NCI-H345 treated with DMSO at 0.1 percent for 48 hours (cell line): ENCODE results near the gene MET.

Experiments used
- DNase-seq: peaks from one replicate; lab custom pipeline; 2025; ENCODE audit not compliant: unreplicated experiment; lab: John Stamatoyannopoulos, UW

The MET gene

DNA sequence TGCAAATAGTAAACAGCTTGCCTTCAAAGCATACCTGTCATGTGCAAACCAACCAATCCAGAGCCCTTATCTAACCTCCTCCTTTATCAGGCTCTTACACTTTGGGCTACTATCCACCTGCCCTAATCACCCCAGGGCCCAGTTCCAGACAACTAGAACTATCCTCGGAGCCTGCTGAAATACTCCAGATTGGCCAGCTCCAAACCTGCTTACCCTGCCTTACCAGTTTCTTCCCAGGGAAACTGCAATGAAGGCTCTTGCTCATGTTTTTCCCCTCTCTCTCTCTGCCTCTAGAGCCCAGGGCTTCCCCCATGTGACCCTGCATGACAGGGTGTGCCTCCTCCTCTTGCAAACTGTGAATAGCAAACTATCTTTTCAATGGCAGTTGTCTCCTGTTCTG lies 109.0 kb downstream of the MET start:
- DNase-seq, result no peak

DNA sequence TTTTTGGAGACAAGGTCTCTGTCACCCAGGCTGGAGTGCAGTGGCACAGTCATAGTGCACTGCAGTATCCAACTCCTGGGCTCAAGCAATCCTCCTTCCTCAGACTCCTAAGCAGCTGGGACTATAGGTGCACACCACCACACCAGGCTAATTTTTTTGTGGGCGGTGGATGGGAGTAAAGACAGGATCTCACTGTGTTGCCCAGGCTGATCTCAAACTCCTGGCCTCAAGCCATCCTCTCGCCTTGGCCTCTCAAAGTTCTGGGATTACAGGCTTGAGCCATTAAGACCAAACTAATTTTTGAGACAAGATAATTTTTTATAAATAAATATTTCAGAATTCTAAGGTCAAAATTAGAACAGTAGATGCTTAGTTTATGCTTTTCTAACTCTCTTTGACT lies 109.6 kb downstream of the MET start:
- DNase-seq, result no peak

DNA sequence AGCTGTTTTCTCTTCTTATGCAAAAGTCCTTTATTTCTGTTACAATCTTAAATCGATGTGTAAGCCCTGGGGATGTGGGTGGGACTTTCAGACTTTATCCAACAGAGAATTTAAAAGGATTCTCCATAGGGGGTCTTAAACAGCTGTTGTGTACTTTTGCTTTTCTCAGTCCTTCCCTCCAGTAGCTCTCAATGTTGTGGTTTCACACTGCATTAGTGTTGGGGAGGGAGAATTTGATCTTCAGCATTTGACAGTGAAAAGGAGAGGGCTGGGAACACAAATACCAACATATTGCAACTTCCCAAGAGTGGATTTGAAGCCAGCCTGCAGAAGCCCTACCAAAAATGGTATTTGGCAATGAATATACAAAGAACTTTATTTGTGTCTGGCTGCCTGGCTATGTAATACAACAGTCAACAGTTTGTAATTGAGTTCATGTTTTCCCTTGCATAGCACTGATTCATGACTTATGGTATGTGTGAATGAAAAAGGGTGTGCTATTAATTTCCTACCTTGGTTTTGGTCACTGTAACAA lies 110.2 kb downstream of the MET start:
- DNase-seq, result peak; percentile 47

DNA sequence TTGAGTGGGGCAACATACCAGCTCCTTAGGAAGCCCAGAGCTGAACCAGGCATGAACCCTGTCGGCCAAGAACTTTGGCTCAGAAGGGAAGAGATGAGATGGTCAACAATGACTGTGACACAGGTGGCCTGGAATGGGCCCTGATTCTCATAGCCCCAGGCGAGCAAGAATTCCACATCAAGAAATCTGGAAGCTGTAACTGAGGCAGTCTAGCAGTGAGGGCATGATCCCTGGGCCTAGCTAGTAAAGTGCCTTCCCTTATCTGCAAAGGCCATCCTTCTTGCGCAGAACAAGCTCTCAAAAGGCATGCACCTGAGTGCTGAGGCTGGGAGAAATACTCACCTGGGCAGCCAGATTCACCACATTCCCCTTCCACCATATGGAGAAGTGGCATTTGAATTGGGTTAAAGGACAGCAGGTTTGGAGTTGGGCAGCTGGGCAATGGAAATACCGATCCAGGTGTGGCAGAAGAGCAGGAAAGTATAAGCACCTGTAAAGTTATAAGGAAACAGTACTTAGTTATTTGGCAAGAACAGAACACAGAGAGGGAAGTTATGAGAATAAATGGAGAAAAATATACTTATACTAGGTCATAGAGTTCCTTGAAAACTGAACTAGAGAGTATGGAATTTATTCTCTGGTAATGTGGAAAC lies 111.8 kb downstream of the MET start:
- no peak for DNase-seq

DNA sequence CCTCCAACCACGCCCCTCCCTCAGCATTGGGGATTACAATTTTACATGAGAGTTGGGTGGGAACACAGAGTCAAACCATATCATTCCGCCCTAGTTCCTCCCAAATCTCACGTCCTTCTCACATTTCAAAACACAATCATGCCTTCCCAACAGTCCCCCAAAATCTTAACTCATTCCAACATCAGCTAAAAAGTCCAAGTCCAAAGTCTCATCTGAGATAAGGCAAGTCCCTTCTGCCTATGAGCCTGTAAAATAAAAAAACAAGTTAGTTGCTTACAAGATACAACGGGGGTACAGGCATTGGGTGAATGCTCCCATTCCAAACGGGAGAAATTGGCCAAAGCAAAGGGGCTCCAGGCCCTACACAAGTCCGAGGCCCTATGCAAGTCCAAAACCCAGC lies 112.7 kb downstream of the MET start:
- DNase-seq, result no peak

DNA sequence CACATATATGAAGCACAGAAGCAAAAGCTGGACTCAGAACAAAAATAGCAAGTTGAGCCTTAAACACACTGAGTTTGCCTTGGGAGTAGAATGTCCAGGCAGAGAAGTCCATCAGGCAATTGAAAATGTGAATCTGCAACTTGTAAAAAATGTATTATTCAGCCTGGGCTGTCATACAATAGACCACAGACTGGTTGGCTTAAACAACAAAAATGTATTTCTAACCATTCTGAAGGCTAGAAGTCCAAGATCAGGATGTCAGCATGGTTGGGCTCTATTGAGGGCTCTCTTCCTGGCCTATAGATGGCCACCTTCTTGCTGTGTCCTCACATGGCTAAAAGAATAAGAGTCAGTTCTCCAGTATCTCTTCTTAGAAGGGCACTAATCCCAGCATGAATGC lies 113.8 kb downstream of the MET start:
- DNase-seq, result no peak

DNA sequence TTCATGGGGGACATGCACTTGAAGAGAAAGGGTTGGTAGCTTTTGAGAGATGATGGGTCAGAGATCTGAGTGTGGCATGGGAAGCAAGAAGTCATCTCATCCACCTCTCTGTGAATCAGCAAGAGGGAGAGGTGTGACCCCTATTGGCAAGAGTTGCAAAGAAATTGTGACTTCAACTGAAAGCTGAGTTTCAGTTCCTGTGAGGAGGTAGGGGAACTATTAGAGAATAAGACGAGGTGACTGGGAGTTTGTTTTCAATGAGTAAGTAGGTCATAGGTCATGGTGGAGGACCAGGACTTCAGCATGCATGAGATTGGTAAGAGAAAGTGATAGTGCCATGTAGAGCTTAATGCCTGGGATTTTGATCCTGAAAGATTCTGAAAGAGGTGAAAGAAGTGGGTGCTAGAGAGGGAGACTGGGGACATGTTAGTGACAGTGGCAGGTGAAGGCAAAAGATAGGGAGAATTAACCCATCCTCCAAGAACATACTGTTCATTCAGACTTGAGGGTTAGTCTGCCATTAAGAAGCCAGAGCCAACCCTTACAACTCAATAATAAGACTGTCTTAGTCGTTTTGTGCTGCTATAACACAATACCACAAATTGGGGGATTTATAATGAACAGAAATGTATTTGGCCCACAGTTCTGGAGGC lies 114.9 kb downstream of the MET start:
- no peak for DNase-seq

DNA sequence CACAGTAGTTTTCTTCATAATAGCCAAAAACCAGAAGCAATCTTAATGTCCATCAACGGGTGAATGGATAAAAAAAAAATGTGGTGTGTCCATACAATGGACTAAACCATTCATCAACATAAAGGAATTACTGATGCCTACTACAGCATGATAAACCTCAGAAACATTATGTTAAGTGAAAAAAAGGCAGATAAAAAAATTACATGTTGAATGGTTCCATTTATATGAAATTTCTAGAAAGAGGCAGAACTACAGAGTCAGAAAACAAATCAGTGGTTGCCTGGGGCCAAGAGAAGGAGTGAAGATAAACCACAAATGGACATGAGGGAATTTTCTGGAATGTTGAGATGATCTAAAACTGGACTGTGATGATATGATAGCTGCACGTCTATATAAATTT lies 115.9 kb downstream of the MET start:
- no peak for DNase-seq

DNA sequence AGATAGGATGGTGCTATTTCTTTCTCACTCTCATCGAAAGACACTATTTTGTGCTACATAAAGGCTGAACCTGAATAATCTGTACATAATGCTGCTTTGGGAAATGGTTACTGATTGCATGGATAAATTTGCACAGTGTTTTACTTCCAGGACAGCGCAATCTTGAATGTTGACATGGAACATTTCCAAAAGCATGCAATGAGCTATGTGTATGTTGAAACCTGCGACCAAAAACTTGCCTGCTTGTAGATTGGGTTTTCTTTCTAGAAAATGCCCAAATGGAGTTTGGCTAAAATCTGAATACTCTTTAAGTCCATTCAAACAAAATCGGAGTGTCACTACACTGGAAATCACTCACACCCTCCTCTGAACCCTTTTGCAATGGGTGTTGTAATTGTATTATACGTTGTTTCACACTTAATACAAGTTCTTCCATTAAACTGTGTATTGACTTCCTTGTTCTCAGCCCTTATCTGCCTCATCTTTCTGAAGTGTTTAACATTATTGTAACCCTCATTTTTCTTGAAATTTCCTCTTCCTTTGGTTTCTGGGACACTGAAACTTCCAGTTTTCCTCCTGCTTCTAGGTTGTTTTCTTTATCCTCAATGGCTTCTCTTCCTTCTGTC lies 116.7 kb downstream of the MET start:
- DNase-seq, result no peak

DNA sequence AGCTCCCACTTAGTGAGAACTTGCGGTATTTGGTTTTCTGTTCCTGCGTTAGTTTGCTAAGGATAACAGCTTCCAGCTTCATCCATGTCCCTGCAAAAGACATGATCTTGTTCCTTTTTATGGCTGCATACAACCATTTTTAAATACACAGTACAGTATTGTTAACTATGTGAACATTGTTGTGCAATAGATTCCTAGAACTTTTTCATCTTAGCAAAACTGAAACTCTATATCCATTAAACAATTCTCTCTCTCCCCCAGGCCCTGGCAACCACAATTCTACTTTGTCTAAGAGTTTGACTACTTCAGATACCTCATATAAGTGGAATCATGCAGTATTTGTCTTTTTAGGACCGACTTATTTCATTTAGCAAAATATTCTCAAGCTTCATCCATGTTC lies 118.0 kb downstream of the MET start:
- DNase-seq, result no peak

DNA sequence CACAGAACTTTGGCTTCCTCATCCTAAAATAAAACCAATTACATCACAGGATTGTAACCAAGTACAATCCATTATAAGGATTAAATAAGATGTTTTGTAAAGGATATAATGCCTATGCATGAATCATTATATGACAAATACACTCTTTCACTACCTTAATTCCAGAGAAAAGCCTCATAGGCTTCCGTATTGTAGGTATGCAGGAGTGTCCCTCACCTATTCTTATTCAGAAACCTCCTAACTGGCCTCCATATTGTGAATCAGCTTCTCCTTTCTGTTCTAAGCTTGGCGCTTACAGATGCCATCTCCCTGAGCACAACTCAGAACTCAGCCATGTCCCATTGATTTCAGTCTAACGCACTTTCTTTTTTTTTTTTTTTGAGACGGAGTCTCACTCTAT lies 120.8 kb downstream of the MET start:
- no peak for DNase-seq

DNA sequence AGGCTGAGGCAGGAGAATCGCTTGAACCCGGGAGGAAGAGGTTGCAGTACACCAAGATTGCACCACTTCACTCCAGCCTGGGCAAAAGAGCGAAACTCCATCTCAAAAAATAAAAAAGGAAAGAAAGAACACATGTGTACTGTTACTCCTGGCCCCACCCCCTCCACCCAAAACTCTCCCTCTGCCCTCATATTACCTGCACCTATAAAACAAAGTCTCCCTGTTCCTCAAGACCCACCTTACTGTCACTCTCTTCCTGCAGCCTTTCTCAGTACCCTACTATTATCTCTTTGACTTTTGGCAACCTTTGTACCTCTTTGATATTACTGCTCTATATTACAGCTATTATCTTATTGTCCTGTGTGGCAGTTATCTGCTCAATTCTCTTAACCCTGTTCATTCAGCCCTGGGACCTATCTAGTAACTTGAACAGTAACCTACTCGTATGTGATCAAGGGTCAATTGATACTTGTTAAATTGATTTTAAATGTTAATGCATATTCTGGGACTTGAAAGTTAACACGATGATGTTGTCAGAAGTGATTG lies 121.9 kb downstream of the MET start:
- no peak for DNase-seq

DNA sequence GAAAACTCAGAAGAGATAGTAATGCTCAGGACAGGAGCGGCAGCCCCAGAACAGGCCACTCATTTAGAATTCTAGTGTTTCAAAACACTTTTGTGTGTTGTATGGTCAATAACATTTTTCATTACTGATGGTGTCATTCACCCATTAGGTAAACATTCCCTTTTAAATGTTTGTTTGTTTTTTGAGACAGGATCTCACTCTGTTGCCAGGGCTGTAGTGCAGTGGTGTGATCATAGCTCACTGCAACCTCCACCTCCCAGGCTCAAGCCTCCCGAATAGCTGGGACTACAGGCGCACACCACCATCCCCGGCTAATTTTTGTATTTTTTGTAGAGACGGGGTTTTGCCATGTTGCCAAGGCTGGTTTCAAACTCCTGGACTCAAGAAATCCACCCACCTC lies 124.5 kb downstream of the MET start:
- no peak for DNase-seq

DNA sequence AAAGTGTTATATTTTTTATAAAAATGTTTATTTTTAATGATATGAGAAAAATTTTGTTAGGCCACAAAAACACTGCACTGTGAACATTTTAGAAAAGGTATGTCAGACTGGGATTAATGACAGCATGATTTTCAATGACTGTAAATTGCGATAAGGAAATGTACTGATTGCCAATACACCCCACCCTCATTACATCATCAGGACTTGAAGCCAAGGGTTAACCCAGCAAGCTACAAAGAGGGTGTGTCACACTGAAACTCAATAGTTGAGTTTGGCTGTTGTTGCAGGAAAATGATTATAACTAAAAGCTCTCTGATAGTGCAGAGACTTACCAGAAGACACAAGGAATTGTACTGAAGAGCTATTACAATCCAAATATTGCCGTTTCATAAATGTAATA lies 125.6 kb downstream of the MET start:
- DNase-seq, result no peak

DNA sequence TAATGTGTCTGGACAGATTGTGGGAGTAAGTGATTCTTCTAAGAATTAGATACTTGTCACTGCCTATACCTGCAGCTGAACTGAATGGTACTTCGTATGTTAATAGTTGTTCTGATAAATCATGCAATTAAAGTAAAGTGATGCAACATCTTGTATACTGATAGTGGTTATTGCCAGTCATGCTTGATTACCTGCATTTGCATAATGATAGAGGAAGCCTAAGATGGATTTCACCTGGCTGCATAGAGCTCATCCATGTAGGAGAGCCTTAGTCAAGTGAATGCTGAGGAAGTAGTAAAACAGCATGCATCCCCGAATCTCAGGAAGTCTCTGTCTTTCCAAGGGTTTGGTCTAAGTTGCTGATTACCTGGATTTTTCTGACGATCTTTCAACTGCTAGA lies 126.2 kb downstream of the MET start:
- DNase-seq, result no peak

DNA sequence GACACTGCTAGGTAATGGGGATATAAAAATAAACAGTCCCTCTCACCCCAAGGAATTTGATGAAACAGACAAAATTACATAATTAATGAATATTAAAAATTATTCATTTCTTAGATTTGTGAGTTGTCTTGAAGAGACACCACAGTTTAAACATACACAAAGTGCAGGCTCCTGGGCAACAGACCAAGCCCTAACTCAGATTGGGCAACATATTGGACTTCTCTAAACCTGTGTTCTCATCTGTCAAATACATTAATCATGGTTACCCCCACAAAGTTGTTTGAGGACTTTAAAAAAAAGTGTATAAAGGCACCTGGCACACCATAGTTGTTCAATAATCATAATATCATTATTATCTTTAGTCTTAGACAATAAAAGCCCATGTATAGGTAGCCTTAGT lies 127.9 kb downstream of the MET start:
- no peak for DNase-seq

DNA sequence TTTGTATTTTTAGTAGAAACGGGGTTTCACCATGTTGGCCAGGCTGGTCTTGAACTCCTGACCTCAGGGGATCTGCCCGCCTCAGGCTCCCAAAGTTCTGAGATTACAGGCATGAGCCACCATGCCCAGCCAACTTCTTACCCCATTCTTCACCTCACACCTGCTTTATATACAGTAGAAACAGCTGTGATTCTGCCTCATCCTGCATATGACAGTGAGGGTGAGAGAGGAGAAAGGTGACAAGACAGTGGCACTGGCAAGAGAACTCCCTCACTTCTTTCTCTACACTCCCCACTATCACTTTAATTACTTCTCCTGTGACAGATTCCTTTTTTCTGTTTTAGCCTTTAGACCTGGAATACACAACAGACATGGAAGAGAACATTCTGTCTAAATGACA lies 128.6 kb downstream of the MET start:
- no peak for DNase-seq

DNA sequence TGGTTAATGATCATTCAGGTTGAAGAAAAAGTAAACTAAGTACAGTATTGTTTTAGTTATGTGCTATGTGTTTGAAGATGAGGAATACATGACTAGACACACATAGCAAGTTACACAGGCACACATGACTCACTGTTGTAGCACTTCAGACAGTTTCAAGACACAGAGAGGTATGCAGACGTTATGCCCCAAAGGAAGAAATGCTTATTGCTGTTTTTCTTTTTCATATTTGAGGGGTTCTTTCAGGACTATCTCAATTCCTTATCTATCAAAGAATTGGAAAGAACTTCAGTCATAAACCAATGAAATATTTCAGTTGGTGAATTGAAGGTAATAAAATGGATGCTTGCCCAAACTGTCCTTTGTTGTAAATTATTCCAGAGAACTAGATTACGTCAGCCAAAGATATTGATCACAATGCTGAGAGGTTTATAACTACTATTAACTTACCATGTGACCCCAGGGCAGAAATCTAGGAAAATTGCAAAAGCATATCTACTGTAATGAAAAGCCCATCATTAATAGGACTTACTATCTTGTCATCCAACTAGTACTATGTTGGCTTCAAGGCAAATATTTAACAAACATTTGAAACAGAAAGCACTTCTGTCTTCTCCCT lies 129.2 kb downstream of the MET start:
- DNase-seq, result no peak

DNA sequence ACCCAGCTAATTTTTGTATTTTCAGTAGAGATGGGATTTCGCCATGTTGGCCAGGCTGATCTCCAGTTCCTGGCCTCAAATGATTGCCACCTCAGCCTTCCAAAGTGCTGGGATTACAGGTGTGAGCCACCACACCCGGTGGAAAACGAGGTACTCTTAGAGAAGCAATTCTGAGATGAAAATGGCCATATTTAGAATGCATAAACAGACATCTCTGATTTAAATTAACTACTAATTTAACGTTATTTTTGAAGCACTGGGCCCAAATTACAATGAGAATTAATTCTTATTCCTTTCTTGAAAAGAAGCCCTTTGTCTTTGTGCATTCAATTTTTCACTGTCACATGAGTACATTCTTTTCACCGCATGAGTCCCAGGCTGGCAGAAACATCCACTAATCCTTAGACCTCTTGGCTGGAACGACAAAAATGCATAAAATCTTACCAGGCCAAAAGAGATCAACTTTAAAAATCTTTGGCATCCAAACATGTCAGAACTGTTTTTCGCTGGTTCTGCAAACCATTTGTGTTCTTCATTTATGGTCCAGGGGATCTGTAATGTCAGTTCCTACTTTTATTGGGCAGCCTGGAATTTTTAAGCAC lies 130.2 kb downstream of the MET start:
- DNase-seq, result no peak

DNA sequence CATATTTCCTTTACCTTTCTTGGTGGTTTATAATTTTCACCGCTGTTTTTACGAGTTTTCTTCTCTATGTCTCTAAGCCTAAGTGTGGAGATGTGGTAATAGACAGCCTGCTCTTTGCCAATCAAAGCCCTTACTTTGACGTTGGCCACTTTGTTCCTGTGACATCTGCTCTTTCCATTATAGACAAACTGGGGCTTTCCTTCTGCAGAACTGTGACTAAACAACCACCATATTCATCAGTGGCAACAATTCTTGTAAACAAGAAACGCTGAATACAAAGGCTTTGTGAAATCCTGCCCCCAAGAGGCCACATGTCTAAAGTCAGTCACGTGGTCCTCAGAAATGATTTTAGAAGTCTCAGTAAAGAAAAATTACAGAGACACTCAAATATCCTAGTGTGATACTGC lies 130.8 kb downstream of the MET start:
- DNase-seq, result no peak

DNA sequence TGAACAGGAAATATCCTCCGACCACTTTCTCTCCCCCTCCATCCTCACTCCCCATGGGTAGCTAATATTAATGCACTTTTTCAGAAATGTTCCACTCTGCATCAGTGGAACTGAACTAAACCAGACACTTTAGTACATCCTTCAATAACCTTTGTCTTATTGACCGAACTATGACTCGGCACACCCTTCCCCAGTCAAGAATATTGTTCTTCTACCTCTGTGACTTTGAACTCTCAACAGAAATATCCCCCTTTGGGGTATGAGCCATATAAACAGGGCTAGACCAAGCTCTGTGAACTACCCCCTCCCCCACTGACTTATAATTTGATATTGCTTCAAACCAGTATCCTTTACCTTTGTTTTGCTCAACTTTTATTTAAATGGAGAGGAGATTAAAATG lies 132.5 kb downstream of the MET start:
- DNase-seq, result no peak
